ENCODE measurements around the gene SGCE. TPM values are rescaled to one million over a fixed set of nuclear protein-coding genes. Genes with fewer than 3 reads are reported as not detected.
A peak's percentile ranks its signal among the peaks of the same experiment; 100 is the strongest.
"Not testable (repeated sequence)": the region's sequence is repeated elsewhere in the genome, so short reads cannot be mapped to it uniquely, and the experiment has no call there.

SGCE gene
- total RNA-seq, result 1.2 TPM

- ATAC-seq, result no peak
Measured at GRCh38 chr7:94655848-94656657, at the start of gene SGCE. SGCE (minus strand) TSS chr7:94656133; CDS start chr7:94656098, 35 bp downstream.

GRCh38 chr7:94705155-94706021 is 49.5 kb upstream of the SGCE start:
- ATAC-seq, result not testable (repeated sequence)

- ATAC-seq, result no peak
Measured at GRCh38 chr7:94701555-94701973, 45.6 kb upstream of the SGCE start.

- ATAC-seq, result no peak
Measured at GRCh38 chr7:94700926-94701554, 45.1 kb upstream of the SGCE start.

- peak; percentile 42 for ATAC-seq
Measured at GRCh38 chr7:94698275-94698674, 42.3 kb upstream of the SGCE start.

GRCh38 chr7:94697035-94697974 is 41.4 kb upstream of the SGCE start:
- ATAC-seq, result peak; percentile 98

- no peak for ATAC-seq
Measured at GRCh38 chr7:94687810-94688209, 31.9 kb upstream of the SGCE start.

- no peak for ATAC-seq
Measured at GRCh38 chr7:94687076-94687475, 31.1 kb upstream of the SGCE start.

- ATAC-seq, result no peak
Measured at GRCh38 chr7:94683066-94683465, 27.1 kb upstream of the SGCE start.

GRCh38 chr7:94679358-94679757 is 23.4 kb upstream of the SGCE start:
- no peak for ATAC-seq

- no peak for ATAC-seq
Measured at GRCh38 chr7:94676431-94676830, 20.5 kb upstream of the SGCE start.

GRCh38 chr7:94675356-94675755 is 19.4 kb upstream of the SGCE start:
- ATAC-seq, result no peak

- no peak for ATAC-seq
Measured at GRCh38 chr7:94671444-94672235, 15.7 kb upstream of the SGCE start.

- ATAC-seq, result no peak
Measured at GRCh38 chr7:94669773-94670495, 14.0 kb upstream of the SGCE start.

- no peak for ATAC-seq
Measured at GRCh38 chr7:94666879-94667587, 11.1 kb upstream of the SGCE start.

- no peak for ATAC-seq
Measured at GRCh38 chr7:94665426-94665825, 9.5 kb upstream of the SGCE start.

- no peak for ATAC-seq
Measured at GRCh38 chr7:94664023-94664422, 8.1 kb upstream of the SGCE start.

GRCh38 chr7:94662548-94662947 is 6.6 kb upstream of the SGCE start:
- no peak for ATAC-seq

GRCh38 chr7:94660006-94660405 is 4.1 kb upstream of the SGCE start:
- ATAC-seq, result no peak

- ATAC-seq, result no peak
Measured at GRCh38 chr7:94658826-94659225, 2.9 kb upstream of the SGCE start.
